Measurements from ENCODE around the gene HAUS1. TPM values are rescaled to one million over a fixed set of nuclear protein-coding genes. Genes with fewer than 3 reads are reported as not detected.

HAUS1 gene
- total and polyA plus RNA-seq, 4 donors, result 4.5 to 17.9 (median 6.5) TPM

DNA sequence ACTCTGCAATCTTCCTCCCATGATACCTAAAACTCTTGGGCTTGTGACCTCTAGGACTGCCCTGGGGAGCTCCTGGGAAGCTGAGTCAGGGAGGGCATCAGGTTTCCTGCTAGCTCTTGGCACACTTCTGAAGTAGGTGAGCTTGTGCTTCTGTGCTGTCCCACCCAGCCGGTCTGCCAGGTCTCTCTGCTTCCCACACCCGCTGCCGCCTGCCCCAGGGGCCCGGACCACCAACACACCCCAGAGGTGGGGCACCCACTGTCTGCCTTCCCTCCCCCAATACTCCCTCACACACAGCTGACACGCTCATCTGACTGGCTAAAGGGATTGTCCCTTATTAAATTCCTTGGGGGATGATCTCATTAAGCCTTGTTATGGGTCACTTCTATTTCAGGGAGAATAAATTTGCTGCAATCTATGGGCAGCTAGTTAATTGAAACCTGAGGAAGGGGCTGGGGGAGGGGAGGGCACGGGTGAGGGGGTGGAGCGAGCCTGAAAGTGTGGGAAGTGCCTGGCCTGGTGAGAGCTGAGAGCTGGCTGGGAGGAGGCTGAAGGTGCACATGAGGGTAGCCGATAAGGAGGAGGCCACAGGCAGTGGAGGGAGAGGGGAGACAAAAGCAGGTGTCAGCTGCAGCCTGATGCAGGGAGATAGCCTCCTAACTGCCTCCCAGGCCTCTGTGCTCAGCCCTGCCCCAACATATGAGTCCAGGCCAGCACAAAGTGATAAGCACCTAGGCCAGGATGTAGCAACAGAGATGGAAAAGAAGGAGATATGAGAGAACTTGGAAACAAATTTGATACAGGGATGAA, 48.8 kb downstream of the HAUS1 start:
- TF ChIP-seq, protein P1, sequence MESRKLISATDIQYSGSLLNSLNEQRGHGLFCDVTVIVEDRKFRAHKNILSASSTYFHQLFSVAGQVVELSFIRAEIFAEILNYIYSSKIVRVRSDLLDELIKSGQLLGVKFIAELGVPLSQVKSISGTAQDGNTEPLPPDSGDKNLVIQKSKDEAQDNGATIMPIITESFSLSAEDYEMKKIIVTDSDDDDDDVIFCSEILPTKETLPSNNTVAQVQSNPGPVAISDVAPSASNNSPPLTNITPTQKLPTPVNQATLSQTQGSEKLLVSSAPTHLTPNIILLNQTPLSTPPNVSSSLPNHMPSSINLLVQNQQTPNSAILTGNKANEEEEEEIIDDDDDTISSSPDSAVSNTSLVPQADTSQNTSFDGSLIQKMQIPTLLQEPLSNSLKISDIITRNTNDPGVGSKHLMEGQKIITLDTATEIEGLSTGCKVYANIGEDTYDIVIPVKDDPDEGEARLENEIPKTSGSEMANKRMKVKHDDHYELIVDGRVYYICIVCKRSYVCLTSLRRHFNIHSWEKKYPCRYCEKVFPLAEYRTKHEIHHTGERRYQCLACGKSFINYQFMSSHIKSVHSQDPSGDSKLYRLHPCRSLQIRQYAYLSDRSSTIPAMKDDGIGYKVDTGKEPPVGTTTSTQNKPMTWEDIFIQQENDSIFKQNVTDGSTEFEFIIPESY (IDR thresholded peaks at IDR 0.05), result no peak
- no peak for TF ChIP-seq JUND (IDR thresholded peaks at IDR 0.05)
- peak; percentile 74 for DNase-seq (ENCODE audit: low spot score)

DNA sequence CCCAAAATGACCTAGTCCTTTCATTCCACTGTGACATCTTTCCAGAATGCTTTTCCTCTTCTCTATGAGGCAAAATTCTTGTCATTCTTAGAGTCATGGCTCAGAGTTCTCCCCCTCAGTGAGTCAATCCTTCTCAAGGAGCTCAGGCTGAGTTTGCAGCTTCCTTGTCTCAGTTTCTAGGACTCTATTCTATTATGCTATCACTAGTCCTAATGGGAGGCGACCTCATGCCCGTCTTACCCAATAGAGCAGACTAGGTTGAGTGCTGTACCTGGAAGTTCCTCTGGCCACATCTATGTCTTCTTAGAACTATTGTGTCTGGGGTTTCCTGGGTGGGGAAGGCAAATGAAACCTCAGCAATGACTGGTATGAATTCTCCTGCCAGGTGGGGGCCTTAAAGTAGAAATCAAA, 51.5 kb downstream of the HAUS1 start:
- H3K27me3 ChIP-seq (ENCODE audit: control insufficient read depth in 4 of 4, insufficient read depth in 4 of 4, low read length in 3 of 4), result no peaks in the 10 kb centered on the region
- 86% methylated on average over 2 of the region's 2 CpGs for WGBS
- H3K4me3 ChIP-seq (ENCODE audit: low read depth in 1 of 3, low read length in 3 of 3), result no peak overlapping the region
- no peak overlapping the region for H3K9ac ChIP-seq (ENCODE audit: low read depth in 1 of 2, low read length in 2 of 2)
- H3K36me3 ChIP-seq (ENCODE audit: control insufficient read depth in 4 of 4, insufficient read depth in 3 of 4, low read depth in 1 of 4, low read length in 3 of 4), result no peaks in the 10 kb centered on the region
- H3K9me3 ChIP-seq (ENCODE audit: control insufficient read depth in 4 of 4, low read length in 3 of 4), result no peaks in the 10 kb centered on the region
- no peaks in the 10 kb centered on the region for H3K4me1 ChIP-seq (ENCODE audit: control insufficient read depth in 4 of 4, insufficient read depth in 4 of 4, low read length in 3 of 4)
- no peak for DNase-seq (ENCODE audit: low spot score)
- no peak overlapping the region for H3K27ac ChIP-seq (ENCODE audit: low read depth in 1 of 2, low read length in 2 of 2)
- TF ChIP-seq NR2F2 (IDR thresholded peaks at IDR 0.05) (no peak), RXRA (IDR thresholded peaks at IDR 0.05) (no peak), FOXA2 (IDR thresholded peaks at IDR 0.05) (no peak), HNF4G (IDR thresholded peaks at IDR 0.05) (no peak), TAF1 (conservative IDR thresholded peaks at IDR 0.05) (no peak)
- TF ChIP-seq, protein P2, sequence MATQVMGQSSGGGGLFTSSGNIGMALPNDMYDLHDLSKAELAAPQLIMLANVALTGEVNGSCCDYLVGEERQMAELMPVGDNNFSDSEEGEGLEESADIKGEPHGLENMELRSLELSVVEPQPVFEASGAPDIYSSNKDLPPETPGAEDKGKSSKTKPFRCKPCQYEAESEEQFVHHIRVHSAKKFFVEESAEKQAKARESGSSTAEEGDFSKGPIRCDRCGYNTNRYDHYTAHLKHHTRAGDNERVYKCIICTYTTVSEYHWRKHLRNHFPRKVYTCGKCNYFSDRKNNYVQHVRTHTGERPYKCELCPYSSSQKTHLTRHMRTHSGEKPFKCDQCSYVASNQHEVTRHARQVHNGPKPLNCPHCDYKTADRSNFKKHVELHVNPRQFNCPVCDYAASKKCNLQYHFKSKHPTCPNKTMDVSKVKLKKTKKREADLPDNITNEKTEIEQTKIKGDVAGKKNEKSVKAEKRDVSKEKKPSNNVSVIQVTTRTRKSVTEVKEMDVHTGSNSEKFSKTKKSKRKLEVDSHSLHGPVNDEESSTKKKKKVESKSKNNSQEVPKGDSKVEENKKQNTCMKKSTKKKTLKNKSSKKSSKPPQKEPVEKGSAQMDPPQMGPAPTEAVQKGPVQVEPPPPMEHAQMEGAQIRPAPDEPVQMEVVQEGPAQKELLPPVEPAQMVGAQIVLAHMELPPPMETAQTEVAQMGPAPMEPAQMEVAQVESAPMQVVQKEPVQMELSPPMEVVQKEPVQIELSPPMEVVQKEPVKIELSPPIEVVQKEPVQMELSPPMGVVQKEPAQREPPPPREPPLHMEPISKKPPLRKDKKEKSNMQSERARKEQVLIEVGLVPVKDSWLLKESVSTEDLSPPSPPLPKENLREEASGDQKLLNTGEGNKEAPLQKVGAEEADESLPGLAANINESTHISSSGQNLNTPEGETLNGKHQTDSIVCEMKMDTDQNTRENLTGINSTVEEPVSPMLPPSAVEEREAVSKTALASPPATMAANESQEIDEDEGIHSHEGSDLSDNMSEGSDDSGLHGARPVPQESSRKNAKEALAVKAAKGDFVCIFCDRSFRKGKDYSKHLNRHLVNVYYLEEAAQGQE (IDR thresholded peaks at IDR 0.05), result no peak
- TF ChIP-seq, protein P1 (IDR thresholded peaks at IDR 0.05), result no peak

More for the DNA sequence above, 48.8 kb downstream of the HAUS1 start:
- Histone ChIP-seq H3K9me3 (ENCODE audit: control insufficient read depth in 4 of 4, low read length in 3 of 4) (no peaks in the 10 kb centered on the region), H3K9ac (ENCODE audit: low read depth in 1 of 2, low read length in 2 of 2) (no peak overlapping the region), H3K4me1 (ENCODE audit: control insufficient read depth in 4 of 4, insufficient read depth in 4 of 4, low read length in 3 of 4) (no peaks in the 10 kb centered on the region), H3K36me3 (ENCODE audit: control insufficient read depth in 4 of 4, insufficient read depth in 3 of 4, low read depth in 1 of 4, low read length in 3 of 4) (no peaks in the 10 kb centered on the region), H3K27me3 (ENCODE audit: control insufficient read depth in 4 of 4, insufficient read depth in 4 of 4, low read length in 3 of 4) (no peaks in the 10 kb centered on the region), H3K27ac (ENCODE audit: low read depth in 1 of 2, low read length in 2 of 2) (no peak overlapping the region), H3K4me3 (ENCODE audit: low read depth in 1 of 3, low read length in 3 of 3) (no peak overlapping the region)
- 64% methylated on average over 8 of the region's 8 CpGs for WGBS
